Mucosa of descending colon (tissue), 3 donors: ENCODE results near the gene PIGV. TPM values are rescaled to one million over a fixed set of nuclear protein-coding genes. Genes with fewer than 3 reads are reported as not detected.
"Not testable (repeated sequence)": the region's sequence is repeated elsewhere in the genome, so short reads cannot be mapped to it uniquely, and the experiment has no call there.

ENCODE experiments used
- ATAC-seq: fragments of 200-7000 bp; cut with Tn5 transposase; one replicate; pipeline ENCODE4 v1.9.1; 2020; ENCODE audit warnings: mild to moderate bottlenecking, moderate library complexity
- DNase-seq, 3 donors: peaks; one replicate each; pipeline ENCODE4 v3.0.0-alpha.2; 2020
- H3K36me3 ChIP-seq: fragments of 200-600 bp; one replicate; pipeline ENCODE4 v1.8.0; 2021; ENCODE audit warnings: low read depth, mild to moderate bottlenecking
- H3K4me1 ChIP-seq: fragments of 200-600 bp; one replicate; pipeline ENCODE4 v1.8.0; 2021; ENCODE audit warnings: low read depth, mild to moderate bottlenecking
- H3K4me3 ChIP-seq: fragments of 200-600 bp; one replicate; pipeline ENCODE4 v1.8.0; 2021; ENCODE audit warnings: mild to moderate bottlenecking
- H3K9me3 ChIP-seq: fragments of 200-600 bp; one replicate; pipeline ENCODE4 v1.8.0; 2021; ENCODE audit warnings: mild to moderate bottlenecking
- intact Hi-C, 2 donors: fragments of 100-400 bp; cut with DNase I in 1 of 2; cut with micrococcal nuclease in 1 of 2; formaldehyde crosslinking; loops; one replicate each; pipeline versions ENCODE4 v1.11.0 to v1.11.1; 2022; cut with DNase I, micrococcal nuclease
- total RNA-seq, 3 donors: library from RNA; stranded (reverse); fragmentation: NEBNext Ultra II Directional in 2 of 3; extraction: Animal tissue kit (Norgen Biotek cat#: 25700) in 2 of 3; gene quantifications; one replicate each; pipeline versions ENCODE4 v1.2.1 to v1.2.4, GENCODE V29; 2021 to 2023
- TF ChIP-seq, protein P1 (sequence below): fragments of 200-600 bp; IDR thresholded peaks from one replicate; pipeline ENCODE4 v1.8.0; 2022; ENCODE audit warnings: antibody characterized with exemption, mild to moderate bottlenecking
- donor health status: DM: no; HTN: no; CAD: no; lungs with moderate emphysema.
- donor health status: DM: no; HTN: no; CAD: no.
- donor health status: DM: no; HTN: yes; CAD: no.

Gene PIGV
- total RNA-seq, 3 donors from 2014 or later, result 16.5 to 22.3 (median 17.5) TPM

DNA sequence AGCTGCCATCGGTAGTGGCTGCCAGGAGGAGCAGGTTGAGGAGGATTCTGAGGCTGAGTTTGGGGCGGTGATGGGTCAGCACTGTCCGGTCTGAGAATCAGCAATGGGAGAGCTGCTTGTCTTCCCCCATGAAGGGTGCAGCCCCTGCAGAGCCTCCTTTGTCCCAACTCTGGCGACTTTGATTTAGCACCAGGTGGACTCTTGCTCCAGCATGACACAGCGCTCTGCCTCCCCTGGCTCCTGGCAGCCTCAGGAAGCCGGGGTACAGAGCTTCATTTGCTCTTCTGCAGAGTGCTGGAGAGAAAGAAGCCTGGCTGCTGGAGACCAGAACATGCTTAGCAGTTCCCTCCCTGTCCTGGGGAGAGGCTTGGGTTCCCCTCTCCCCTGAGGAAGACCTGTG, 52.0 kb downstream of the PIGV start:
- H3K4me1 ChIP-seq, result peaks cover 2% of the 10 kb centered on the region
- TF ChIP-seq, protein P1, sequence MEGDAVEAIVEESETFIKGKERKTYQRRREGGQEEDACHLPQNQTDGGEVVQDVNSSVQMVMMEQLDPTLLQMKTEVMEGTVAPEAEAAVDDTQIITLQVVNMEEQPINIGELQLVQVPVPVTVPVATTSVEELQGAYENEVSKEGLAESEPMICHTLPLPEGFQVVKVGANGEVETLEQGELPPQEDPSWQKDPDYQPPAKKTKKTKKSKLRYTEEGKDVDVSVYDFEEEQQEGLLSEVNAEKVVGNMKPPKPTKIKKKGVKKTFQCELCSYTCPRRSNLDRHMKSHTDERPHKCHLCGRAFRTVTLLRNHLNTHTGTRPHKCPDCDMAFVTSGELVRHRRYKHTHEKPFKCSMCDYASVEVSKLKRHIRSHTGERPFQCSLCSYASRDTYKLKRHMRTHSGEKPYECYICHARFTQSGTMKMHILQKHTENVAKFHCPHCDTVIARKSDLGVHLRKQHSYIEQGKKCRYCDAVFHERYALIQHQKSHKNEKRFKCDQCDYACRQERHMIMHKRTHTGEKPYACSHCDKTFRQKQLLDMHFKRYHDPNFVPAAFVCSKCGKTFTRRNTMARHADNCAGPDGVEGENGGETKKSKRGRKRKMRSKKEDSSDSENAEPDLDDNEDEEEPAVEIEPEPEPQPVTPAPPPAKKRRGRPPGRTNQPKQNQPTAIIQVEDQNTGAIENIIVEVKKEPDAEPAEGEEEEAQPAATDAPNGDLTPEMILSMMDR, result no peak
- H3K9me3 ChIP-seq, result no peaks in the 10 kb centered on the region
- intact Hi-C loops, result no loop called here
- no peak overlapping the region for H3K4me3 ChIP-seq
- ATAC-seq, result no peak
- no peaks in the 10 kb centered on the region for H3K36me3 ChIP-seq
- DNase-seq, result no peak

DNA sequence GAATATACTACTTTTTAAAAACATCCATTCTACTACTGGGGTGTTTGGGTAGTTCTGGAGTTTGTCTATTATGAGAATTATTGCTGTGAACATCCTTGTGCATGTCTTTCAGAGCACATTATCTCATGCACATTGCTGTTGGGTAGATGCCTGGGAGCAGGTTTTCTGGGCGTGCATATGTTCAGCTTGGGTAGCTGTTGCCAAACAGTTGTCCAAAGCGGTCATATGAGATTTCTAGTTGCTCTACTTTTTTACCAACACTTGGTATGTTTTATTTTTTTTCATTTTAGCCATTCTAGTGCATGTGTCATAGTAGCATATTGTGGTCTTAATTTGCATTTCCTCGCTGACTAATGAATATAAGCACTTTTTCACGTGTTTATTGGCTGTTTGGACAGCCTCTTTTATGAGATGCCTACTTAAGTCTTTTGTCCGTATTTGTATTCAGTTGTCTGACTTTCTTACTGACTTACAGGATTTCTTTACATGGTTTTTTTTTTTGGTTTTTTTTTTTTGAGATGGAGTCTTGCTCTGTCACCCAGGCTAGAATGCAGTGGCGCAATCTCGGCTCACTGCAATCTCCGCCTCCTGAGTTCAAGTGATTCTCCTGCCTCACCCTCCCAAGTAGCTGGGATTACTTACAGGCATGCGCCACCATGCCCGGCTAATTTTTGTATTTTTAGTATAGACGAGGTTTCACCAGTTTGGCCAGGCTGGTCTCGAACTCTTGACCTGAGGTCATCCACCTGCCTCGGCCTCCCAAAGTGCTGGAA, 56.9 kb downstream of the PIGV start:
- Histone ChIP-seq H3K9me3 (no peaks in the 10 kb centered on the region), H3K4me1 (peaks cover 10% of the 10 kb centered on the region), H3K4me3 (no peak overlapping the region), H3K36me3 (no peaks in the 10 kb centered on the region)
- intact Hi-C loops, result loop anchor here in 1 of 2 donors (5.0 kb wide), 1 partner anchor 38 kb away; no protein-coding TSS in a partner anchor
- no peak for ATAC-seq
- no peak for DNase-seq
- TF ChIP-seq, protein P1, result no peak

DNA sequence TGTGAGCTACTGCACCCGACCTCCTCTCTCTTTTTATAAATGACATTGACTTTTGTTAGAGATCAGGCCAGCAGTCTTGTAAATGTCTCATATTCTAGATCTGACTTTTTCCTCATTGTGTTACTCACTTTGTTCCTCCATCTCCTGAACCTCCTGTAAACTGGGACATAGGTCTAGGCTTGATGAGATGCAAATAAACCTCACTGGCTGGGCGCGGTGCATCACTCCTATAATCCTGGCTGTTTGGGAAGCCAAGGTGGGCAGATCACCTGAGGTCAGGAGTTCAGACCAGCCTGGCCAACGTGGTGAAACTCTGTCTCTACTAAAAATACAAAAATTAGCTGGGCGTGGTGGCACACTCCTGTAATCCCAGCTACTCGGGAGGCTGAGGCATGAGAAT, 60.1 kb downstream of the PIGV start:
- DNase-seq (peak in 1 of 3 donors; percentile 66), ATAC-seq (peak; percentile 59)
- H3K4me1 ChIP-seq, result peaks cover 21% of the 10 kb centered on the region
- H3K9me3 ChIP-seq, H3K4me3 ChIP-seq, H3K36me3 ChIP-seq: not testable (repeated sequence)
- intact Hi-C loops, result loop anchor here in 1 of 2 donors (5.0 kb wide), 1 partner anchor 34 kb away; no protein-coding TSS in a partner anchor

Other genes starting within 250 kb of the PIGV start
- 10 to 100 TPM; 59.9 to 81.2 (median 65.4) TPM for gene ARID1A, start 91.9 kb upstream of the PIGV start, total RNA-seq
- gene ZDHHC18, start 38.7 kb downstream of the PIGV start, total RNA-seq, result 10 to 100 TPM; 22.8 to 30.5 (median 26.9) TPM
- 100 to 1,000 TPM; 124 to 282 (median 191) TPM for gene SFN, start 75.2 kb downstream of the PIGV start, total RNA-seq
- gene GPN2, start 102.3 kb downstream of the PIGV start, total RNA-seq, result 10 to 100 TPM; 25.4 to 37.2 (median 27.0) TPM
- 10 to 100 TPM; 14.0 to 17.5 (median 14.5) TPM for gene GPATCH3, start 112.5 kb downstream of the PIGV start, total RNA-seq
- gene NR0B2, start 126.0 kb downstream of the PIGV start, total RNA-seq, result under 1 TPM in 2 of 3 donors, not detected in 1; 0.43 to 0.52 TPM
- gene NUDC, start 133.8 kb downstream of the PIGV start, total RNA-seq, result 10 to 100 TPM; 36.2 to 83.5 (median 43.1) TPM
- 10 to 100 TPM; 10.1 to 27.0 (median 20.4) TPM for gene KDF1, start 172.5 kb downstream of the PIGV start, total RNA-seq
- 10 to 100 TPM in 1 of 3 donors, 1 to 10 TPM in 2; 1.0 to 16.8 (median 3.0) TPM for gene TRNP1, start 205.7 kb downstream of the PIGV start, total RNA-seq
- 10 to 100 TPM in 1 of 3 donors, 1 to 10 TPM in 1, under 1 TPM in 1; 0.43 to 29.7 (median 5.7) TPM for gene TENT5B, start 224.9 kb downstream of the PIGV start, total RNA-seq